NT2/D1 (cell line): ENCODE results near the gene TFPI.

Source experiments
- SUZ12 ChIP-seq: IDR thresholded peaks from 2 replicates; pipeline ENCODE4 v1.6.1; 2011; ENCODE audit not compliant: insufficient read length, insufficient read depth; ENCODE audit errors: extremely low read depth
- YY1 ChIP-seq: IDR thresholded peaks from 2 replicates; pipeline ENCODE4 v1.6.1; 2011; ENCODE audit not compliant: insufficient read length, insufficient read depth
- ZNF274 ChIP-seq: IDR thresholded peaks from 2 replicates; pipeline ENCODE4 v1.6.1; 2011; ENCODE audit warnings: mild to moderate bottlenecking, low read depth, low read length

- TF ChIP-seq YY1 (no peak), SUZ12 (no peak), ZNF274 (no peak)
These were observed 6.8 kb downstream of the TFPI start for GRCh38 chr2:187547353-187547979.
